ENCODE results near the gene DGKB.

- TF ChIP-seq CTCF (IDR thresholded peaks at IDR 0.05) (no peak), POLR2A (IDR thresholded peaks at IDR 0.05) (no peak)
Measured at GRCh38 chr7:14551310-14551709, 351.2 kb downstream of the DGKB start.

Measured in body of pancreas (tissue), 4 donors.